ENCODE measurements around the gene MRNIP. TPM values are rescaled to one million over a fixed set of nuclear protein-coding genes. Genes with fewer than 3 reads are reported as not detected.
A peak's percentile ranks its signal among the peaks of the same experiment; 100 is the strongest.

The MRNIP gene
- total and polyA plus RNA-seq, 7 experiments from 2014 or later, result 19.4 to 133 (median 40.2) TPM

- peak overlapping the region in 9 of 10 donors; percentile 27 to 68 (median 42) for H3K4me3 Mint-ChIP-seq
- Histone ChIP-seq H3K4me3 (ENCODE audit: low read length) (no peak overlapping the region), H3K36me3 (ENCODE audit: control insufficient read depth in 2 of 3, insufficient read depth in 3 of 3, low read length in 3 of 3) (peaks cover 0 to 22% (median 0%) of the 10 kb centered on the region in 3 experiments), H3K9me3 (ENCODE audit: control insufficient read depth in 2 of 3, low read length in 3 of 3) (no peaks in the 10 kb centered on the region), H3K27ac (ENCODE audit: low read depth, low read length) (no peak overlapping the region), H3K27me3 (ENCODE audit: control insufficient read depth in 2 of 2, insufficient read depth in 2 of 2, low read length in 2 of 2) (no peaks in the 10 kb centered on the region), H3K4me1 (ENCODE audit: control insufficient read depth in 2 of 2, insufficient read depth in 2 of 2, low read length in 2 of 2) (peaks cover 17 to 19% of the 10 kb centered on the region in 2 donors)
- intact Hi-C loops (cut with micrococcal nuclease), result loop anchor here in 1 of 2 donors (5.0 to 10.0 kb wide), 2 partner anchors 477 to 1611 kb away; partner anchors contain the start of genes HNRNPAB and MAPK9
- ChIA-PET POLR2A (interaction anchor here (1.9 to 10.0 kb wide), 2 partner anchors 11 to 192 kb away, joined by 7 to 136 read pairs; partner anchors contain the start of genes HNRNPH1 and MGAT4B), CTCF (no interaction called here)
- H3K9me3 Mint-ChIP-seq, result no peaks in the 10 kb centered on the region
- peak overlapping the region in 3 of 9 donors; percentile 21 to 91 (median 48) for H3K27ac Mint-ChIP-seq
- DNase-seq (no peak), ATAC-seq (no peak)
- H3K27me3 Mint-ChIP-seq, result peaks cover 0 to 3% (median 0%) of the 10 kb centered on the region in 5 donors
- H3K36me3 Mint-ChIP-seq, result peaks cover 0 to 18% (median 4%) of the 10 kb centered on the region in 5 donors
- peaks cover 16 to 31% (median 24%) of the 10 kb centered on the region in 7 donors for H3K4me1 Mint-ChIP-seq
Measured at GRCh38 chr5:179815491-179816249, 42.9 kb downstream of the MRNIP start.

DNA sequence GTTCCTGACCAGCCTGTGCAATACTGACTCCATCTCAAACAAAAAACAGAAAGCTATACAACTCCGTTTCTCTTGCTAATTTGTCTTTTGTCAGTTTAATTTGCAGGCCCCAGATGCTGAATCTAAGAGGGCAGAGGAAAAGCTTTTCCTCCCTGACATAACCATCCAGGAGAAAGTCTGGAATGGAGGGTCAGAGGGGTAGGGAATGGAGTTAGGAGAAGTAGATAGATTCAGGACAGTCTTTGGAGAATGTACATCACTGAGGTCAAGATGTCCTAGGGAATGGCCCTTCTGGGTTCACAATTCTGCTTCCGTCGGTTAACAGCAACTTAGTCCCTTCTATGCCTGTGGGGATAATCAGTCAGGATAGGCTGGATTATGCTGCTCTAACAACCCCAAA is 44.5 kb downstream of the MRNIP start:
- peaks cover 3 to 6% of the 10 kb centered on the region in 2 donors for H3K4me1 ChIP-seq (ENCODE audit: control insufficient read depth in 2 of 2, insufficient read depth in 2 of 2, low read length in 2 of 2)
- H3K9me3 ChIP-seq (ENCODE audit: control insufficient read depth in 2 of 3, low read length in 3 of 3), result no peaks in the 10 kb centered on the region
- peaks cover 0 to 21% (median 4%) of the 10 kb centered on the region in 5 donors for H3K36me3 Mint-ChIP-seq
- no peaks in the 10 kb centered on the region for H3K9me3 Mint-ChIP-seq
- peaks cover 8 to 22% (median 13%) of the 10 kb centered on the region in 7 donors for H3K4me1 Mint-ChIP-seq
- no peak overlapping the region for H3K4me3 Mint-ChIP-seq
- DNase-seq, result no peak
- ChIA-PET CTCF (interaction anchor here (0.6 kb wide), 1 partner anchor 19 kb away, joined by 4 read pairs; no protein-coding TSS in a partner anchor), POLR2A (no interaction called here)
- intact Hi-C loops (cut with micrococcal nuclease), result loop anchor here in 1 of 2 donors (10.0 kb wide), 1 partner anchor 1609 kb away; the partner anchor contains the start of gene HNRNPAB
- H3K27me3 ChIP-seq (ENCODE audit: control insufficient read depth in 2 of 2, insufficient read depth in 2 of 2, low read length in 2 of 2), result no peaks in the 10 kb centered on the region
- H3K27ac ChIP-seq (ENCODE audit: low read depth, low read length), result no peak overlapping the region
- no peak for ATAC-seq
- peaks cover 0 to 22% (median 0%) of the 10 kb centered on the region in 3 experiments for H3K36me3 ChIP-seq (ENCODE audit: control insufficient read depth in 2 of 3, insufficient read depth in 3 of 3, low read length in 3 of 3)
- no peak overlapping the region for H3K4me3 ChIP-seq (ENCODE audit: low read length)
- peaks cover 0 to 3% (median 0%) of the 10 kb centered on the region in 5 donors for H3K27me3 Mint-ChIP-seq
- H3K27ac Mint-ChIP-seq, result no peak overlapping the region

DNA sequence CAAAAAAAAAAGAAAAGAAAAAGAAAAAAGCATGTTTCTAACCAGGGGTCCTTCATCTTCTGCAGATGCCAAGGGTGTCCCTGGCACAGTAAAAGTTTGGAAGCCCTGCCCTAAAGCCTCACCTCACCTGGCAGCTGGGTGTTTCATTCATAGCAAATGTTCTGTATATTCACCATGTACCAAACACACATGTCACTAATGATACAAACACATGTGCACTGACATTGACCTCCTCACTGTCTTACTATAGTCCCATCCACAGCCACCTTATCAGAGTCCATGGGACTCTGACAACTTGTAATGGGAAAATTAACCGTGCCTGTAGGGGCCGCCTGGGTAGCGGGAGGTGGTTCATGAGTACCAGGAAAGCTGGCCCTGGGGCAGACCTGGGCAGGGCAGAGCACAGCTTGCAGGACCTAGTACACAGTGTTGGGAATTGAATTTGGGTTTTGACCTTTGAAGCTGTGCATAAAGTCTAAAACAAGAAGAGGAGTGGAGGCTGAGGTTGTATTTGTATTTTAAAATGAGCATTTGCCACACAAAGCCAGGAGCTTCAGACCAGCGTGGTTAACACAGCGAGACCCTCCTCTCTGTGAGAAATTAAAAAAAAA is 45.5 kb downstream of the MRNIP start:
- intact Hi-C loops (cut with micrococcal nuclease), result loop anchor here in 1 of 2 donors (10.0 kb wide), 1 partner anchor 1608 kb away; the partner anchor contains the start of gene HNRNPAB
- H3K4me3 Mint-ChIP-seq, result peak overlapping the region in 1 of 10 donors; percentile 5
- no peaks in the 10 kb centered on the region for H3K9me3 Mint-ChIP-seq
- H3K4me1 Mint-ChIP-seq, result peaks cover 6 to 16% (median 10%) of the 10 kb centered on the region in 7 donors
- DNase-seq (no peak), ATAC-seq (no peak)
- Histone ChIP-seq H3K27ac (ENCODE audit: low read depth, low read length) (no peak overlapping the region), H3K9me3 (ENCODE audit: control insufficient read depth in 2 of 3, low read length in 3 of 3) (no peaks in the 10 kb centered on the region), H3K36me3 (ENCODE audit: control insufficient read depth in 2 of 3, insufficient read depth in 3 of 3, low read length in 3 of 3) (peaks cover 0 to 22% (median 0%) of the 10 kb centered on the region in 3 experiments), H3K4me1 (ENCODE audit: control insufficient read depth in 2 of 2, insufficient read depth in 2 of 2, low read length in 2 of 2) (peaks cover 0 to under 1% of the 10 kb centered on the region in 2 donors), H3K27me3 (ENCODE audit: control insufficient read depth in 2 of 2, insufficient read depth in 2 of 2, low read length in 2 of 2) (no peaks in the 10 kb centered on the region), H3K4me3 (ENCODE audit: low read length) (no peak overlapping the region)
- peaks cover 0 to 3% (median 0%) of the 10 kb centered on the region in 5 donors for H3K27me3 Mint-ChIP-seq
- no peak overlapping the region for H3K27ac Mint-ChIP-seq
- CTCF ChIA-PET, result no interaction called here
- POLR2A ChIA-PET, result no interaction called here
- peaks cover 0 to 21% (median 4%) of the 10 kb centered on the region in 5 donors for H3K36me3 Mint-ChIP-seq

- POLR2A ChIA-PET, result interaction anchor here (0.8 to 1.5 kb wide), 2 partner anchors 8 to 9 kb away, joined by 3 to 8 read pairs; partner anchors contain the start of gene SQSTM1
- intact Hi-C loops (cut with micrococcal nuclease), result loop anchor here in 1 of 2 donors (10.0 kb wide), 1 partner anchor 1607 kb away; the partner anchor contains the start of gene HNRNPAB
Measured at GRCh38 chr5:179812135-179812825, 46.3 kb downstream of the MRNIP start.

DNA sequence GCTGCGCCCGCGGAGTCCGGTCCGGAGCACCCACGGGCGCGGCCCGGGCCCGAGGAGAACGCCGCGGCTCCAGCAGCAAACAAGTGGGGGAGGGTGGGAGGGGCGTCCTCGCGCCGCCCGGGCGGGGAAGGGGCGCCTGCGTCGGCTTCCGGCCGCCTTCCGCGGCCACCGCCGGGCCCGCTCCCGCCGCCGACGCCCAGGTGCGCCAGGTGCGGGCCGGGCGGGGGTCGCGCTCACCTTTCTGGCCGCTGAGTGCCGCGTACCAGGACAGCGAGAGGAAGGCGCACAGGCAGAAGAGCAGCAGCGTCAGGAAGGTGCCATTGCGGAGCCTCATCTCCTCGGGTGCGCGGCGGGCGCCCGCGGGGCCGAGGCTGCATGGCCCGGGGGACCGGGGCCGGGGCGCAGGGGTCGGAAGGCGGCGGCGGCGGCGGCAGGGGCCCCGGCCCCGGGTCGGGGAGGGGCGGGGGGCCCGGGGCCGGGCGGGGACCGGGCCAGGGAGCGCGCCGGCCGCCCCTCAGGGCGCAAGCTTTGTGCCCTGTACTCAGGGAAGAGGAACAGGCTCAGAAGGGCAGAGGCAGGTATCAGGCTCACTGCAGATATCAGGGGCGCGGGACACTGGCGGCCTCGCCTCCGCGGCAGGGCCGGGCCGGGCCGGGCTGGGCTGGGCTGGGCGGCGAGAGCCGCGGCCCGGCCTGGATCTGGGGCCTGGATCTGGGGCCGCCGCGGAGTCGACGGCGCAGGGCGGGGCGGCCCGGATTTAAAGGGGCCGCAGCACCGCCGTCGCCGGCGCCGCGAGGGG is 52.2 kb downstream of the MRNIP start, which contains the start of gene MGAT4B:
Gene MGAT4B (minus strand): TSS at position 617 of the 799 bp plus-strand sequence. CDS start 283 bp downstream, at position 334.
- ChIA-PET CTCF (no interaction called here), POLR2A (interaction anchor here (0.5 to 7.9 kb wide), 10 partner anchors 9 to 1402 kb away, joined by 3 to 136 read pairs (median 4); partner anchors contain the start of genes HNRNPH1, LTC4S, RUFY1 and SQSTM1)
- intact Hi-C loops (cut with micrococcal nuclease), result loop anchor here (1.0 to 2.0 kb wide), 7 partner anchors 10 to 1180 kb away; partner anchors contain the start of genes CLK4 (in 1 of the 2), MRNIP (in 1 of the 2), SQSTM1 (in 1 of the 2) and TBC1D9B (in 1 of the 2)
- ATAC-seq (peak; percentile 84), DNase-seq (peak in 8 of 9 donors; percentile 28 to 81 (median 57))
- Mint-ChIP-seq H3K4me1 (peaks cover 25 to 41% (median 34%) of the 10 kb centered on the region in 7 donors), H3K9me3 (no peaks in the 10 kb centered on the region), H3K27me3 (no peaks in the 10 kb centered on the region), H3K27ac (peak within 1 kb of the TSS in 5 of 9 donors; percentile 22 to 85 (median 70)), H3K4me3 (peak within 1 kb of the TSS; percentile 46 to 87 (median 80)), H3K36me3 (peaks cover 0 to 5% (median 0%) of the 10 kb centered on the region in 5 donors)
- no peaks in the 10 kb centered on the region for H3K9me3 ChIP-seq (ENCODE audit: control insufficient read depth in 2 of 3, low read length in 3 of 3)
- H3K36me3 ChIP-seq (ENCODE audit: control insufficient read depth in 2 of 3, insufficient read depth in 3 of 3, low read length in 3 of 3), result peaks cover 0 to 2% (median 0%) of the 10 kb centered on the region in 3 experiments
- H3K4me1 ChIP-seq (ENCODE audit: control insufficient read depth in 2 of 2, insufficient read depth in 2 of 2, low read length in 2 of 2), result peaks cover 19 to 26% of the 10 kb centered on the region in 2 donors
- H3K4me3 ChIP-seq (ENCODE audit: low read length), result peak within 1 kb of the TSS; percentile 41
- H3K27ac ChIP-seq (ENCODE audit: low read depth, low read length), result peak within 1 kb of the TSS; percentile 73
- H3K27me3 ChIP-seq (ENCODE audit: control insufficient read depth in 2 of 2, insufficient read depth in 2 of 2, low read length in 2 of 2), result no peaks in the 10 kb centered on the region

More at GRCh38 chr5:179812135-179812825, 46.3 kb downstream of the MRNIP start:
- peaks cover 0 to 3% (median 0%) of the 10 kb centered on the region in 5 donors for H3K27me3 Mint-ChIP-seq
- no peaks in the 10 kb centered on the region for H3K9me3 Mint-ChIP-seq
- ATAC-seq, result no peak
- Histone ChIP-seq H3K4me3 (ENCODE audit: low read length) (no peak overlapping the region), H3K36me3 (ENCODE audit: control insufficient read depth in 2 of 3, insufficient read depth in 3 of 3, low read length in 3 of 3) (peaks cover 0 to 22% (median 0%) of the 10 kb centered on the region in 3 experiments), H3K27me3 (ENCODE audit: control insufficient read depth in 2 of 2, insufficient read depth in 2 of 2, low read length in 2 of 2) (no peaks in the 10 kb centered on the region), H3K4me1 (ENCODE audit: control insufficient read depth in 2 of 2, insufficient read depth in 2 of 2, low read length in 2 of 2) (no peaks in the 10 kb centered on the region), H3K27ac (ENCODE audit: low read depth, low read length) (no peak overlapping the region), H3K9me3 (ENCODE audit: control insufficient read depth in 2 of 3, low read length in 3 of 3) (no peaks in the 10 kb centered on the region)
- H3K36me3 Mint-ChIP-seq, result peaks cover 0 to 21% (median 4%) of the 10 kb centered on the region in 5 donors
- no peak for DNase-seq
- CTCF ChIA-PET, result no interaction called here
- H3K27ac Mint-ChIP-seq, result no peak overlapping the region
- peaks cover 0 to 9% (median 6%) of the 10 kb centered on the region in 7 donors for H3K4me1 Mint-ChIP-seq
- H3K4me3 Mint-ChIP-seq, result no peak overlapping the region

Measured in naive thymus-derived CD4-positive, alpha-beta T cell (primary cell).